GM19043 (cell line): ENCODE measurements around the gene RASSF5.
"Not testable (repeated sequence)": the region's sequence is repeated elsewhere in the genome, so short reads cannot be mapped to it uniquely, and the experiment has no call there.

Experiments used
- ATAC-seq: cut with Tn5 transposase; IDR thresholded peaks from one replicate; pipeline ENCODE4 v1.9.1; 2021; ENCODE audit warnings: low read depth; ENCODE audit not compliant: unreplicated experiment

Gene RASSF5

DNA sequence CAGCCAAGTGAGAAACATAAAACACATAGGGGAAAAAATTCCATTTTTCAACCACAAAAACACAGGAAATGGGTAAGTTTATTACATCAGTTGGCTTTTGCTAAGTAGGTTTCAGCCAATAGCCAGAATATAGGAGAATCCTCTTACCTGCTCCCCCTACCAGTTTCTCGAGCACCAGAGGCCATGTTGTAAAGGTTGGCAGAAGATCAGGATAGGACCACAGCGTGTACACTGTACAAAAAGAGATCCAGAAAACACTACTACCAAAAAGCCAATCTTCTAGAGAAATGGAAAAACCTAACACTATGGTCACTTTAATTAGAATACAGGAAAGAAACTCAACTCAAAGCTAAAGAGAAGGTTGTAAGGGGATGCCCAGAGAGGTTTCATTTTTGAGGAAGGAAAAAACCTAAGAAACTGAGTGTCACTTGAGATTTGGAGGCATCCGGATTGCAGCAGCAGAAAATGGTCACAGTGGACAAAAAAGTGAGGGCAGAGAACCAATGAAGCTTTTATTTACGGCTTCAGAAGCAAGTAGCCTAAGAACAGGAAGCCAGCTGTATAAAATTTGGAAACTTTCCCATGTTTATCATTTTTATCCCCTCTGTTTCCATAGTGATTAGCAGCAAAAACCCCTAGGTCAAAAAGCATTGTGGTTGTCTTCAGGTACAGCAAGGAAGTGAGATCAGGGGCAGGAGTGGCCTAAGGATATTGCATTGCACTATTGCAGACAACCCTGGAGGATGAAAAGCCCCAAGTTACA, 102.1 kb downstream of the RASSF5 start:
- ATAC-seq: no peak

DNA sequence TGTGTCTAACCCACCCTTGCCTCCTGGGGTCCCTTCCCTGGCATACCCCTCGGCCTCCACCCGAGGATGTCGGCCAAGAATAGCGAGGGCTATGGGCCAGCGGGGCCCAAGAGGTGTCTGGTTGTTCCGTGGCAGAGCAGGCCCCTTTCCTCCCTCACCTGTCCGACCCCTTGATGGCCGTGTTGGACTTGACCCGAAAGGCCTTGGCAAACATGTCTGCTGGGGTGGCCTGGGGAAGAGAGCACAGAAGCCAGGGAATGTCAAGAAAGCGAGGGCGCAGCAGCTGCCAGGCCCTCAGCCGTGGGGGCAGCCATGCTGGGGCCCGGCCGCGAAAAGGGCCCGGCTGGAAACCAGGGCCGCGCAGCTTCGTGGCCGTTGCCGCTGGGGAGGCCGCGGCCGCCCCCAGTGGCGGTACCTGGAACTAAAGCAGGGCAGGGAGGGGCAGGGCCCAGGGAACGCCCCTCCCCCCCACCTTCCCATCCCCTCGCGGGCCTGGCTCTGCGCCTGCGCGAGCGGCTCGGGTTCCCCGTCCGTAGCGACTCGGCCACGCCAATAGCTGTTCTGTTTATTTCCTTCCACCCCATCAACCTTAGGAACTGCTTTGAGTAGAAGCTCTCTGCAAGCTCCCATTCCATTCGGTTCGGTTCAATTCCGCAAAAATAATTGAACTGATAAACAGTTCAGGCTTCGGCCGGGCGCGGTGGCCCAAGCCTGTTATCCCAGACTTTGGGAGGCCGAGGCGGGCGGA, 105.0 kb downstream of the RASSF5 start, which contains the start of gene EIF2D:
Gene EIF2D, minus strand, starts transcription at position 337 of the 748 bp plus-strand sequence. Its CDS starts 123 bp downstream, at position 214.
- peak; percentile 91 for ATAC-seq

DNA sequence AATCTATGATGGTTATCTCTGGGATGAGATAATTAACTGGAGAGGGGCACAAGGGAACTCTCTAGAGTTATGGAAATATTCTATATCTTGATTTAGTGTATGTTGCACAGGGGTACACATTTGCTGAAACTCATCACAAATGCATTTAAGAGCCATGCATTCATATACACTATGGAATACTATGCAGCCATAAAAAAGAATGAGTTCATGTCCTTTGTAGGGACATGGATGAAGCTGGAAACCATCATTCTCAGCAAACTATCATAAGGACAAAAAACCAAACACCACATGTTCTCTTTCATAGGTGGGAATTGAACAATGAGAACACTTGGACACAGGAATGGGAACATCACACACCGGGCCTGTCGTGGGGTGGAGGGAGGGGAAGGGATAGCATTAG, 119.1 kb downstream of the RASSF5 start:
- ATAC-seq: not testable (repeated sequence)

DNA sequence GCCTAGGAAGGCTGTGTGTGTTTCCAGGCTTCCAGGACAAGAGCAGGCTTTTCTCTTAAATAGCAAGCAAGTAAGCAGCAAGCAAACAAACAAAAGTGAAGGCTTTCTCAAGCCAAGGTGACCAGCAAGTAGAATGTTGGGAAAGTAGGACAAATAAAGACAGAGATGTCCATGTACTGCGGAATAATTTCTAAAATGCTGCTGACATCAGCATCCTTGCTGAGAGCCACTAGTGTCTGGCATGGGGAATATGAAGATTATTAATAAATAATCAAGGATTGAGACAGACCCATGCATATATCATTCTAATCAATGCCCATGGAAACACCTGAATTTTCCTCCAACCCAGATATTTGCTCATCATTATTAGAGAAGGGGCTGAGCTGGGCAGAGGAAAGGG, 121.6 kb downstream of the RASSF5 start:
- no peak for ATAC-seq

DNA sequence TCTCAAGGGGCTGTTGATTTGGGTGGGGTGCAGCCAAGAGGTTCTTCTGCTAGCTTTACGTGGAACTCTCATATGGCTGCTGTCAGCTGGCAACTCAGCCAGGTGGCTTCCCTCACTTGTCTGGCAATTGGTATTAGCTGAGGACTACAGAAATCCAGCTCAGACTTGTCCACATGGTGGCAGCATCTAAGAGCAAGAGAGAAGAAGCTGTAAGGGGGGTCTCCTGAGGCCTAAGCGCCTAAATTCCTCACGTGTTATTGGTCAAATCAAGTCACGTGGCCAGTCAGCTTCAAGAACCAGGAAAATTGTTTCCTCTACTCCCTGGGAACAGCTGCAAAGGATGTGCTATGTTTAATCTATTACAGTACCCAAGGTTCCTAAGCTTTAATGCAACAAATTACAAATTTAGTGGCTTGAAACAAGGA, 123.8 kb downstream of the RASSF5 start:
- no peak for ATAC-seq

DNA sequence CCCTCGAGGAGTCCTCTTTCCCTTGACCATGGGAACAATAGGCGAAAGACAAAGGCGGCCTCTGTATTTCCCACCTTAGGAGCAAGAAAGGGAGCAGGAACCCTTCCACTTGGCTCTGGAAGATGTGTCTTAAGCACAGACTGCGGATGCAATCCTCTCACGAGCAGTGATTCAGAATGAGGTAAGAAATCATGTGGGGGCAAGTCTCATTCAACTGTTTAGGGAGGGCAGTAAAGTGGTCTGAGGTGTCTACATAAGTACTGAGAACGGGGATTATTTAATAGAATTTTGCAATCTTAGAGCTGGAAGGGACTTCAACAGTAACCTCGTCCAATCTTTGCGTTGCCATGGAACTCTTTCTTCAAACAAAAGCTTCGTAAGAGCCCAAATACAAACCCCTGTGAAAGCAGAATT, 126.4 kb downstream of the RASSF5 start:
- no peak for ATAC-seq

DNA sequence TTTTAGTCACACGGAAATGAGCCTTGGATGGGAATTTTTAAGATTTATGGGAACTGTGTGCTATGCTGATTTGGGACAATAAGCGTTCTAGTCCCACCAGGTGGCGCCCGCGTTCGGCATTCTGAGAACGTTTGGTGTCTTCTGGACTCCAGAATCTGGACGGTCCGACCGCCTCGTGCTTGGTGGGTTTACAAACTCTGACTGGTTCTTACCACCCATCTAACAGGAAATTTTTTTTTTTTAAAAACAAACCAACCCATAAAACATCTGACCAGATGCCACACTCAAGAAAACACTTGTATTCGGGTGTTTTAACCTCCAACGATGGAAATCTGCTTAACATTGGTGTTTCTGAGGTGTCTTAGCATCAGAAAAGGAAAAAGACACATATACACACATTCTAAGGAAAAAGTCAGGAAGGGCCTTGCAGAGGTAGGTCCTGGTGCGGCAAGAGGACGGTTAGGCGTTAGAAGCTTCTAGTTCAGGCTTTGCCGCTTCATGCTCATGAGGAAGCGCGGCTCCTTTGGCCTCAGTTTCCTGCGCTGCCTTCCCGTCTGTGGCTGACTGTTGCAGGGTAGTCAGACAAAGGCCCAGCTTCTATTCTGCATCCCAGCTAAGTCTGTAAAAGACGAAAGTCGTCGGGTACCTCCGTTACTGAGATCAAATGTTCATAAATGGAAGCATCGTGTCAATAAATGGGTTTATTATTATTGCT, 127.2 kb downstream of the RASSF5 start:
- ATAC-seq: no peak

DNA sequence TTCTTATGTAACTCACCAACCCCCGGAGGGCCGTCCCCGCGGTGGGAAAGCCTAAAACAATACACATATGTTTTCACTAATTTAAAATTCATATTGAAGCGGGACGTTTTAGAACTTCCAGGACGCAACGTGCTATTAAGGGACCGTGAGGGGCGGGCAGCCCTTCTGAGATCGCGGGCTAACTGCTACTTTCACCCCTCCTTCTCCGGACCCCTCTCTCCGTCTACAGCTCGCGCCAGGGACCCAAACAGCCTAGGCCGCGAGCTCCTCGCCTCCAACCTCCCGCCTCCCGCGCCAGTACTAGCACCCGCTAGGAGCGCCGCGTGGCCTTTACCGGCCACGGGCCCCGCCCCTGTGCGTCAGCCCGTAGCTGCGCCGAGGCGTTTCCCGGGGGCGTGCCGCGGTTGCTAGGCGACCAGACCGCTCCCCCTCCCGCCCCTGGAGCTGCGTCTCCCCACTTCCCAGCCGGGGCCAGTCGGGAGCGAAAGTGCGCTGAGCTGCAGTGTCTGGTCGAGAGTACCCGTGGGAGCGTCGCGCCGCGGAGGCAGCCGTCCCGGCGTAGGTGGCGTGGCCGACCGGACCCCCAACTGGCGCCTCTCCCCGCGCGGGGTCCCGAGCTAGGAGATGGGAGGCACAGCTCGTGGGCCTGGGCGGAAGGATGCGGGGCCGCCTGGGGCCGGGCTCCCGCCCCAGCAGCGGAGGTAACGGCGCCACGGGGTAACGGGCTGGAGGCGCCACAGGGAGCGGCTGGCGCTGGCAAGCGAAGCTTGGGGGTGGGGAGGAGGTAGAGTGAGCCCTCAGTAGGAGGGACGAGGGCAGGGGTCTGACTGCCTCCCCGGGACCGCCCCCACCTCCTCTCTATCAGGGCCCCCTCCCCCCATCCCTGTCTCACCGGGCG, 128.0 kb downstream of the RASSF5 start, which contains the start of gene DYRK3:
Gene DYRK3, plus strand, starts transcription at position 457 of the 898 bp plus-strand sequence. Its CDS starts 168 bp downstream, at position 625.
- ATAC-seq: peak; percentile 88

DNA sequence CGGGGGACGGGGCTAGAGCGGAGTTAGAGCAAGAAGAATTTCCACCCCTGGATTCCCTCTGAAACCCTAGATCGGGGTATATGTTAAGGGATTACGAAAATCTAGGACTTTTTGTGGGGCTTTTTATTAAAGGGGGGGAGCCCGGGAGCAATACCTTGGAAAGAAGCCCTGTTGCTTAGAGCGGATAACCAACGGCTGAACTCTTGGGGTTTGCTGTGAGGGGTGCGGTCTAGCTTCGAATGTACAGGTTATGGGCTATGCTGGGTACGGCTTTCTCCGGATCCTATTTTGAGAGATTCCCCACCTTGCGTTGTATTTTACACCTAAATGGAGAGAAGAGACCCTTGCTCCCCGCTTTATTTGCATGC, 128.6 kb downstream of the RASSF5 start:
- no peak for ATAC-seq

DNA sequence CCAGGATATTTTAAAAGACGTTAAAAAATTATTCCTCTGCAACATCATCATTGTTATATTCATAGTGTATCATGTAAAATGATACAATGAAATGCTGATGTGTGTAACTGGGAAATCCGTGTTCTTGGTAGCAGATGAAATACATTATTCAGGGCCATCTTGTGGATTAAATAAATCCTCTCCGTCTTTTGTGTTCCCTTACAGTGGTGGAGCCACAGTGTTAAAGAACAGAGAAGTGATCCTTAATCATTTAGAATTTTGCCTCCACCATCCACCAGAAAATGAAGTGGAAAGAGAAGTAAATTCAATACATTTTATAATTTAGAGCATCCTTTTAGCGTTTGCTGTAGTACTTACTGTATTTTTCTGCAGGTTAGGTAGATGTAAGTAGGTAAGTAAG, 129.3 kb downstream of the RASSF5 start:
- no peak for ATAC-seq

DNA sequence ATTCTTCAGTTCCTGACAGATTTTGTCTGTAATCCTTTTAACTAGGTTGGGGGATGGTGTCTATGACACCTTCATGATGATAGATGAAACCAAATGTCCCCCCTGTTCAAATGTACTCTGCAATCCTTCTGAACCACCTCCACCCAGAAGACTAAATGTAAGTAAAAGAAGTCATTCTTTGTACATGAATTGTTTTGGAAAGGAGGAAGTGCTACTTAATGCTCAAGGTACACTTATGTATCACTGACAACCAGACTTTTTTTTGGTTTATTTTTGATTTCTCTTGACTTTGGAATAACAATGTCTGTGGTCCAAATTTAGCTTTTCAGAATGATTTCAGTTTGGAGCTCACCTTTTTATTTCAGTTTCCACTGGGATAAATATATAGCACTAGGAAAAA, 130.3 kb downstream of the RASSF5 start:
- no peak for ATAC-seq
